Upper lobe of left lung (tissue), 6 donors: Measurements from ENCODE around the gene WIPF1. TPM values are rescaled to one million over a fixed set of nuclear protein-coding genes. Genes with fewer than 3 reads are reported as not detected.

Experiments
- ATAC-seq, 2 donors: fragments of 200-7000 bp; cut with Tn5 transposase; one replicate each; pipeline ENCODE4 v1.9.1; 2022; ENCODE audit warnings: mild to moderate bottlenecking in 2 of 2, moderate library complexity in 2 of 2; ENCODE audit not compliant: low FRiP score in 2 of 2
- DNase-seq, 2 donors: peaks; one replicate each; pipeline ENCODE4 v3.0.0-alpha.2; 2019 to 2020
- H3K27ac ChIP-seq, 4 donors: fragments of 200-600 bp; sonication (generic); one replicate each; pipeline ENCODE4 v1.5.1; 2016 to 2019
- H3K27me3 ChIP-seq, 4 donors: fragments of 200-600 bp; sonication (generic); one replicate each; pipeline ENCODE4 v1.5.1; 2017 to 2019
- H3K36me3 ChIP-seq, 4 donors: fragments of 200-600 bp; sonication (generic); one replicate each; pipeline ENCODE4 v1.5.1; 2016 to 2019
- H3K4me1 ChIP-seq, 4 donors: fragments of 200-600 bp; sonication (generic); one replicate each; pipeline ENCODE4 v1.5.1; 2018 to 2019
- H3K4me3 ChIP-seq, 4 donors: fragments of 200-600 bp; sonication (generic); one replicate each; pipeline ENCODE4 v1.5.1; 2017 to 2019; ENCODE audit warnings: mild to moderate bottlenecking in 2 of 4, moderate library complexity in 1 of 4
- H3K9me3 ChIP-seq, 4 donors: fragments of 200-600 bp; sonication (generic); one replicate each; pipeline ENCODE4 v1.5.1; 2018 to 2019
- EP300 ChIP-seq, 4 donors: sonication (generic); formaldehyde crosslinking; IDR thresholded peaks; one replicate each; pipeline ENCODE4 v1.5.1; 2017; ENCODE audit warnings: antibody characterized with exemption in 4 of 4, control low read depth in 2 of 4
- POLR2A ChIP-seq, 4 donors: fragments of 450-650 bp; IDR thresholded peaks; one replicate each; pipeline ENCODE4 v1.5.1; 2016 to 2017; ENCODE audit warnings: antibody characterized with exemption in 4 of 4, mild to moderate bottlenecking in 2 of 4
- POLR2AphosphoS5 ChIP-seq, 2 donors: sonication (generic); formaldehyde crosslinking; IDR thresholded peaks; one replicate each; pipeline ENCODE4 v1.5.1; 2017; ENCODE audit warnings: antibody characterized with exemption in 2 of 2
- WGBS, 2 donors: methylation state at CpG; one replicate each; pipeline ENCODE4 v1.1.5; 2017 to 2018; 5-methylcytosine and 5-hydroxymethylcytosine counted together
- total RNA-seq, 6 donors: library from RNA; depleted of rRNA in 4 of 6; stranded (reverse); fragments of >200 nt in 4 of 6; gene quantifications; one replicate each; pipeline versions ENCODE4 v1.1.0 to v1.2.1, GENCODE V29; 2016 to 2021
- TF ChIP-seq, protein P1 (sequence below), 6 experiments: fragments of 450-650 bp in 4 of 6; fragments of 200-600 bp in 2 of 6; sonication (generic) in 2 of 6; IDR thresholded peaks; one replicate each; pipeline ENCODE4 v1.5.1; 2016 to 2019; ENCODE audit warnings: antibody characterized with exemption in 6 of 6
- donor health status: DM: no; HTN: no; CAD: no; lungs with moderate emphysema.
- donor health status: DM: no; HTN: yes; CAD: no; lungs with severe emphysema.

The WIPF1 gene
- total RNA-seq, 6 donors from 2014 or later, result 25.1 to 79.0 (median 48.9) TPM

GRCh38 chr2:174587579-174587978, 10.0 kb downstream of the WIPF1 start:
- Histone ChIP-seq H3K4me1 (peaks cover 0 to 27% (median 8%) of the 10 kb centered on the region in 4 donors), H3K27ac (no peak overlapping the region), H3K36me3 (peaks cover 0 to 23% (median 11%) of the 10 kb centered on the region in 4 donors), H3K4me3 (no peak overlapping the region), H3K9me3 (no peaks in the 10 kb centered on the region), H3K27me3 (no peaks in the 10 kb centered on the region)
- 88 to 97% methylated on average over 4 of the region's 4 CpGs for WGBS, 2 donors
- DNase-seq (no peak), ATAC-seq (no peak)
- TF ChIP-seq EP300 (IDR thresholded peaks at IDR 0.05) (no peak), POLR2AphosphoS5 (IDR thresholded peaks at IDR 0.05) (no peak), POLR2A (IDR thresholded peaks at IDR 0.05) (no peak)
- TF ChIP-seq, protein P1, sequence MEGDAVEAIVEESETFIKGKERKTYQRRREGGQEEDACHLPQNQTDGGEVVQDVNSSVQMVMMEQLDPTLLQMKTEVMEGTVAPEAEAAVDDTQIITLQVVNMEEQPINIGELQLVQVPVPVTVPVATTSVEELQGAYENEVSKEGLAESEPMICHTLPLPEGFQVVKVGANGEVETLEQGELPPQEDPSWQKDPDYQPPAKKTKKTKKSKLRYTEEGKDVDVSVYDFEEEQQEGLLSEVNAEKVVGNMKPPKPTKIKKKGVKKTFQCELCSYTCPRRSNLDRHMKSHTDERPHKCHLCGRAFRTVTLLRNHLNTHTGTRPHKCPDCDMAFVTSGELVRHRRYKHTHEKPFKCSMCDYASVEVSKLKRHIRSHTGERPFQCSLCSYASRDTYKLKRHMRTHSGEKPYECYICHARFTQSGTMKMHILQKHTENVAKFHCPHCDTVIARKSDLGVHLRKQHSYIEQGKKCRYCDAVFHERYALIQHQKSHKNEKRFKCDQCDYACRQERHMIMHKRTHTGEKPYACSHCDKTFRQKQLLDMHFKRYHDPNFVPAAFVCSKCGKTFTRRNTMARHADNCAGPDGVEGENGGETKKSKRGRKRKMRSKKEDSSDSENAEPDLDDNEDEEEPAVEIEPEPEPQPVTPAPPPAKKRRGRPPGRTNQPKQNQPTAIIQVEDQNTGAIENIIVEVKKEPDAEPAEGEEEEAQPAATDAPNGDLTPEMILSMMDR (IDR thresholded peaks at IDR 0.05), result no peak

GRCh38 chr2:174586418-174587295, 10.9 kb downstream of the WIPF1 start:
- H3K27me3 ChIP-seq, result no peaks in the 10 kb centered on the region
- peaks cover 0 to 24% (median 11%) of the 10 kb centered on the region in 4 donors for H3K36me3 ChIP-seq
- ATAC-seq, result no peak
- WGBS, 2 donors, result 84% methylated on average over 12 of the region's 12 CpGs
- no peak overlapping the region for H3K27ac ChIP-seq
- H3K4me1 ChIP-seq, result peaks cover 0 to 27% (median 6%) of the 10 kb centered on the region in 4 donors
- DNase-seq, result peak in 1 of 2 donors; percentile 17
- H3K4me3 ChIP-seq, result no peak overlapping the region
- TF ChIP-seq POLR2A (IDR thresholded peaks at IDR 0.05), result no peak
- no peak for TF ChIP-seq EP300 (IDR thresholded peaks at IDR 0.05)
- no peak for TF ChIP-seq POLR2AphosphoS5 (IDR thresholded peaks at IDR 0.05)
- TF ChIP-seq, protein P1 (IDR thresholded peaks at IDR 0.05), result no peak
- no peaks in the 10 kb centered on the region for H3K9me3 ChIP-seq

- peaks cover 0 to 33% (median 13%) of the 10 kb centered on the region in 4 donors for H3K36me3 ChIP-seq
- peaks cover 0 to 21% (median 6%) of the 10 kb centered on the region in 4 donors for H3K4me1 ChIP-seq
- no peak overlapping the region for H3K4me3 ChIP-seq
- no peak for ATAC-seq
- no peaks in the 10 kb centered on the region for H3K9me3 ChIP-seq
- WGBS, 2 donors, result 81 to 92% methylated on average over 9 of the region's 9 CpGs
- no peaks in the 10 kb centered on the region for H3K27me3 ChIP-seq
- no peak for DNase-seq
- TF ChIP-seq POLR2A (IDR thresholded peaks at IDR 0.05) (no peak), POLR2AphosphoS5 (IDR thresholded peaks at IDR 0.05) (no peak), EP300 (IDR thresholded peaks at IDR 0.05) (no peak)
- TF ChIP-seq, protein P1 (IDR thresholded peaks at IDR 0.05), result no peak
- H3K27ac ChIP-seq, result no peak overlapping the region
Observed at GRCh38 chr2:174585657-174586252, 11.8 kb downstream of the WIPF1 start.

DNA sequence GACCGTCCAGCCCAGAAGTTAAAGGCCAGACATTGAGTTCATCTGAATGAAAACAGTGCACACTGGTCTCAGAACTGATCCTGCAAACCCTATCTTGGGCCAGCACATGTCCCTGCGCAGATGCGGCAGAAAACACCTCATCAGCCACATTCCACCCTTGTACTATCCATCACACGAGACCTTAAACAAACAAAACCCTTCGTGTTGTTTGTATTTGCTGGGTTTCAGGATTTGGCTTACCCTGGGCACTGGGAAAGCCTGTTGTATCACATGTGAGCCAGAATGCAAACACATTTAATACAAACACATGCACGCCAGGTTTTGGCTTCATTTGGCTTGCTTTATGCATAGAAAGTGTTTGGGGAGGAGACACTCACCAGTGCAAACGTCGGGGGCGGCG, 12.5 kb downstream of the WIPF1 start:
- no peaks in the 10 kb centered on the region for H3K9me3 ChIP-seq
- H3K4me1 ChIP-seq, result peaks cover 0 to 16% (median 6%) of the 10 kb centered on the region in 4 donors
- H3K4me3 ChIP-seq, result no peak overlapping the region
- no peak for TF ChIP-seq EP300 (IDR thresholded peaks at IDR 0.05)
- TF ChIP-seq POLR2AphosphoS5 (IDR thresholded peaks at IDR 0.05), result no peak
- TF ChIP-seq, protein P1 (IDR thresholded peaks at IDR 0.05), result no peak
- TF ChIP-seq POLR2A (IDR thresholded peaks at IDR 0.05), result no peak
- ATAC-seq (no peak), DNase-seq (no peak)
- H3K36me3 ChIP-seq, result peaks cover 0 to 38% (median 14%) of the 10 kb centered on the region in 4 donors
- 61 to 63% methylated on average over 10 of the region's 10 CpGs for whole genome bisulfite sequencing, 2 donors
- H3K27ac ChIP-seq, result no peak overlapping the region
- H3K27me3 ChIP-seq, result no peaks in the 10 kb centered on the region
